GM19351 (cell line): ENCODE data around the gene SMIM20.
"Not testable (repeated sequence)": the region's sequence is repeated elsewhere in the genome, so short reads cannot be mapped to it uniquely, and the experiment has no call there.

ENCODE experiments used
- ATAC-seq: cut with Tn5 transposase; IDR thresholded peaks from one replicate; pipeline ENCODE4 v1.9.1; 2021; ENCODE audit warnings: mild to moderate bottlenecking, moderate library complexity; ENCODE audit not compliant: unreplicated experiment

Gene SMIM20

GRCh38 chr4:25913851-25914669 is at the start of gene SMIM20:
TSS of gene SMIM20 (plus strand) at chr4:25914220. CDS start at chr4:25914314, 94 bp downstream.
- ATAC-seq, result peak; percentile 87

- ATAC-seq, result no peak
Observed at GRCh38 chr4:25865586-25865985, 48.4 kb upstream of the SMIM20 start.

GRCh38 chr4:25866401-25866800 is 47.6 kb upstream of the SMIM20 start:
- ATAC-seq, result not testable (repeated sequence)

- no peak for ATAC-seq
Observed at GRCh38 chr4:25867781-25868294, 46.2 kb upstream of the SMIM20 start.

- peak; percentile 40 for ATAC-seq
Observed at GRCh38 chr4:25870081-25870480, 43.9 kb upstream of the SMIM20 start.

GRCh38 chr4:25872851-25873631 is 41.0 kb upstream of the SMIM20 start:
- no peak for ATAC-seq

- no peak for ATAC-seq
Observed at GRCh38 chr4:25873632-25874129, 40.3 kb upstream of the SMIM20 start.

GRCh38 chr4:25874655-25875054 is 39.4 kb upstream of the SMIM20 start:
- peak; percentile 25 for ATAC-seq

- peak; percentile 49 for ATAC-seq
Observed at GRCh38 chr4:25875281-25875745, 38.7 kb upstream of the SMIM20 start.

- ATAC-seq, result no peak
Observed at GRCh38 chr4:25878676-25879075, 35.3 kb upstream of the SMIM20 start.

GRCh38 chr4:25879091-25879584 is 34.9 kb upstream of the SMIM20 start:
- no peak for ATAC-seq

- no peak for ATAC-seq
Observed at GRCh38 chr4:25879587-25879986, 34.4 kb upstream of the SMIM20 start.

- ATAC-seq, result peak; percentile 70
Observed at GRCh38 chr4:25879991-25880651, 33.9 kb upstream of the SMIM20 start.

- no peak for ATAC-seq
Observed at GRCh38 chr4:25881193-25881592, 32.8 kb upstream of the SMIM20 start.

- no peak for ATAC-seq
Observed at GRCh38 chr4:25882226-25882625, 31.8 kb upstream of the SMIM20 start.

- ATAC-seq, result no peak
Observed at GRCh38 chr4:25883565-25883964, 30.5 kb upstream of the SMIM20 start.

GRCh38 chr4:25884031-25884782 is 29.8 kb upstream of the SMIM20 start:
- ATAC-seq, result peak; percentile 48

- ATAC-seq, result no peak
Observed at GRCh38 chr4:25888781-25889180, 25.2 kb upstream of the SMIM20 start.

- ATAC-seq, result peak; percentile 27
Observed at GRCh38 chr4:25889589-25890503, 24.2 kb upstream of the SMIM20 start.
